ENCODE data around the gene GNG12. TPM values are rescaled to one million over a fixed set of nuclear protein-coding genes. Genes with fewer than 3 reads are reported as not detected.

Gene GNG12
- total RNA-seq, 1 experiment from 2014 or later: 224 TPM

DNA sequence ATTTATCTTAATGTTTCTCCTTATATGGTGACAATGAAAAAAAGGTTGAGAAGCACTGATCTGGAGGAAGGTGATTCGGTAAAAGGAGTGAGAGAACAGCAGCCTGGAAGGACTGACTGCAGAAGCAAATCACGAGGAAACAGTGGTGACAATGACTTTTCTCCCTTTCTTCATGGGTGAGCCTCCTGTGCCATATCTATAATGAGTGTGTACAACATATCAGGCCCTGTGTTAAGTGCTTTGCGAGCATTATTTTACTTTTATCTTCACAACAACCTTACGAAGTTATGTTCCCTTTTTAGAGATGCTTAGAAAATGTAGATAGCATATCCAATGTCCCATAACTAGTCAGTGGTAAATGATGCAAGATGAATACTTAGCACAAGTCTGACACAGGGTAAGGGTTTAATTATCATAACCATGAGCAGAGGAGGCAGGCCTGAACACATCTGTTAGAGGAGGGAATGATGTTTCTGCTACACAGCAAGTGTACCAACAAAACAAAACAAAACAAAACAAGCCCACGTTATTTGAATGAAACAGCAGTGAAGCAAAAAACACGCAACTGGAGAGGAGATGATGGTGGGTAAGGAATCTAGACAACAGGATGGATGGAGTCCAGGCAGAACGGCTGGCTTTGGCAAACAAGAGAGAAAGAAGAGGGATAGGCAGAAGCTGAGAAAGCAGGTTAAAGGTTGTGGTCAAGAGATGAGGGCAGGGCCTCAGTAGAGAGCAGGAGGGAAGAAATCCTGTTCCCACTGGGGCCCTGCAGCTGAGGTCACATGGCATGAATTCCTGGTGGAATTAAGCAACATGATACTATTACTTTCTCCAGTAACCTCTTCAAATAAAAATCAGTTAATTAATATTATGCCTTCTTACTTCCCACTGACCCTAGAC lies 29.6 kb downstream of the GNG12 start:
- peak; percentile 23 for DNase-seq
- Histone ChIP-seq H3K4me3 (no peak overlapping the region), H3K36me3 (peaks cover 44% of the 10 kb centered on the region), H3K27me3 (no peaks in the 10 kb centered on the region), H3K9me3 (peaks cover 12% of the 10 kb centered on the region)

DNA sequence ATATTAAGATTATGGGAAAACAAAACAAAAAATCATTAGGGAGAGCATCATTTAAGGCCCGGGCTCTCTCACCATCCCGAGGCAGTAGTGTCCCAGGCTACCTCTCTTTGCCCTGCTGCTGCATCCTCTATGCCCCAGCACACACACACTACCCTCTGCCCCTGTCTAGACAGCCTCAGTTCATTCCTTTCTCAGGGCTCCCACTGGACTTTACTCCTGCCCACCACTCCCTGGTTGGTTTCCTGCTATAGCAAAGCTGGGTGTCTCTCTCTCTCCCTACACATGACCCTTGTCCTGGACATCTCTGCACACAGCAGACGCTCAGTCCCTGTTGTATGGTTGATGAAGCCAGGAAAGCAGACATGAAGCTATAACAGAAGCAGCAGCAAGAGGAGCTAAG lies 30.7 kb downstream of the GNG12 start:
- DNase-seq: no peak
- no peak overlapping the region for H3K4me3 ChIP-seq
- H3K9me3 ChIP-seq: peaks cover 9% of the 10 kb centered on the region
- peaks cover 50% of the 10 kb centered on the region for H3K36me3 ChIP-seq
- H3K27me3 ChIP-seq: no peaks in the 10 kb centered on the region

DNA sequence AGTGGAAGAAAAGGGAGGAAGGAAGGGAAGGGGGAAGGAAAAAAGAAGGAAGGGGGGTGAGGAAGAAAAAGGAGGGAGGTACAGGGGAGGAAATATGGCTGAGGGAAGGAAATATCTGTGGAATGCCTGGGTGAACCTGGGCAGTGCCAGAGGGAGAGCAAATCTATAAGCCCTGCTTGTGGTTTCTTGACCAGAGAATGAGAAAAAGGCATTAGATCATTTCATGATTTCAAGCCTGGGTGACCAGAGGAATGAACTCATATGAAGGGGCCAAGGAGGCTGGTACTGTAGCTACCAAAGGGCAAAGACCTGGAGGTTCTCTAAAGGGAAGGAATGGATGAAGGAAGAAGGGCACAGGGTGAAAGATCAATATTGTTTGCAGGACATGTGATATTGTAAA lies 31.4 kb downstream of the GNG12 start:
- H3K9me3 ChIP-seq: peaks cover 10% of the 10 kb centered on the region
- H3K36me3 ChIP-seq: peaks cover 53% of the 10 kb centered on the region
- peak; percentile 62 for DNase-seq
- H3K27me3 ChIP-seq: no peaks in the 10 kb centered on the region
- no peak overlapping the region for H3K4me3 ChIP-seq

DNA sequence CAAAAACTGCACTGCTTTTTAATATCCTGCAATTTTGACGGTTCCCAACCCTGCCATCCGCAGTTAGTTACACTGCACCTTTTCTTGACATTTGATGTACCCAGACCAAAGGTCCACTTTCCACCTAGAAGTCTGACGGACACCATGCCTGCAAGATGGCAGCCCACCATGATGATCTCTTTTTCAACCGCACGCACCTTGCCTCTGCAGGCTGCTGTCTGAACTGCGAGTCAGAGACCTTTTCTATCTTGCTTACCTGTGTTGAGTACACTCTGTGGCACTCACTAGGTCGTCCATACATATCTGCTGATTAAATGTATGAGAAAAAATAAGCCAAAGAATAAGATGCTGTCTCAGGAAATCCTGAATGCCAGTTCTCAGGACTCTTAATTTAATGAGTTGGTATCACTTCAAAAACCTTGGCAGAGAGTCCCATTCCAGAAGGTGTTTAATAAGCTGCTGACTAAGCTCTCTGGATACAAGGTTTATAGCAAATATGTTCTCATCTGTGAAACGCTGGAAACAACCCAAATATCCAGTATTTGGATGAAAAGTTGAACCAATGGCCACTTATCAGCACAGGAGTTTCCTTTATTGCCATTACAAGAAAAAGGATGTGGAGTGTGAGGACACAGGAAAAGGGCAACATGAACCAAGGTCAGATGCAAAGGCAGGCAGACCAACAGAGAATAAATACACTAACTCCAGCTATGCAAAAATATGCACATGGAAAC lies 37.9 kb downstream of the GNG12 start:
- no peak for DNase-seq
- Histone ChIP-seq H3K9me3 (peaks cover 12% of the 10 kb centered on the region), H3K4me3 (no peak overlapping the region), H3K36me3 (peaks cover 37% of the 10 kb centered on the region), H3K27me3 (no peaks in the 10 kb centered on the region)

DNA sequence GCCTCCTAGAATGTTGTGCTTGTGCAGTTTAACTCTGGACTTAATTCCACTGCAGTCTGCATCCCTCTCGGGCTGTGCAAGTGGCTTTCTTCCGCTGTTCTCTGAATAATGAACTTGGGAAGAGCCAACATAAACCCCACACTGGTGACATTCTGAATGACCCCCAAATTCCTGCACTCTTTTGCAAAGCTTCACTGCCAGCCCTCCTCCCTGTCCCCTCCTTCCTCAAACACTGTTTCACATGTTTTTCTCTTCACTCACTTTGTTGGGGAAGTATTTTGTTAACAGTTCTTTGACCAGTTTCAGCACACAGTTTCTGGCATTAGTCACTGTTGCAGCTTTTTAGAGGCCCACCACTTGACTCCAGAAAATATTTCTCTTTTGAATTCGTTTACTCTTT lies 39.7 kb downstream of the GNG12 start:
- Histone ChIP-seq H3K4me3 (no peak overlapping the region), H3K27me3 (no peaks in the 10 kb centered on the region), H3K9me3 (peaks cover 12% of the 10 kb centered on the region), H3K36me3 (peaks cover 31% of the 10 kb centered on the region)
- DNase-seq: no peak

DNA sequence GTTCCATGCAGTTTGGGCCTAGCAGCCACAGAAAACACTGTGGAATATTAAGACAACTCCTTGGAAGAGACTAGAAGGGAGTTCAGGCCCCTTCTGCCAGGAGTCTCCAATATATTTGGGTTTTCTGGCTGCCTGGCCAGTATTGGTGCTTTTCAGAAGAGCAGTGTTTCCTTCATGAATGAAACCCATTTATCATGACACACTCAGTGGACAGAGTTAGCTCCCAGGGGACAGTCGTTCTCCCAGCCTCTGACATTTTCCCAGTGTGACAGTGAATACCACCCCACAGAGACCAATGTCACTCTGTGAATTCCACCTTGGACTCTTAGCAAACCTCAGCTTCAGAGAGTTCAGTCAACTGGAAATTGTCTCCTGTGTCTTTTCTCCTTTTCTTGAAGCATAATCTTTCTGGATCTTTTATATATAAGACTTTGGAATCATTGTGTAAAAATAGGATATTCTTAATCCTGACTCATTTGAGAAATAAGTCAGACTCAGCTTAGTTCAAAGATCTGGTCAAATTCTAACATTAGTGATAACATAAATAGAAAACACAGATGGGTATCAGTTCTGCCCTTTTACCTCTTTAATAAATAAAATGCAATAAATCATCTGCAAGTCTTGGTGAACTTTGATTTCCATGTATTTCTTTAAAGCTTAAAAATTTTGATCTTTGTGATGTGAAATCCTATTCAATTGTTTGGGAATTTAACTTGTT lies 40.4 kb downstream of the GNG12 start:
- H3K36me3 ChIP-seq: peaks cover 24% of the 10 kb centered on the region
- H3K4me3 ChIP-seq: no peak overlapping the region
- H3K27me3 ChIP-seq: no peaks in the 10 kb centered on the region
- H3K9me3 ChIP-seq: peaks cover 12% of the 10 kb centered on the region
- no peak for DNase-seq

DNA sequence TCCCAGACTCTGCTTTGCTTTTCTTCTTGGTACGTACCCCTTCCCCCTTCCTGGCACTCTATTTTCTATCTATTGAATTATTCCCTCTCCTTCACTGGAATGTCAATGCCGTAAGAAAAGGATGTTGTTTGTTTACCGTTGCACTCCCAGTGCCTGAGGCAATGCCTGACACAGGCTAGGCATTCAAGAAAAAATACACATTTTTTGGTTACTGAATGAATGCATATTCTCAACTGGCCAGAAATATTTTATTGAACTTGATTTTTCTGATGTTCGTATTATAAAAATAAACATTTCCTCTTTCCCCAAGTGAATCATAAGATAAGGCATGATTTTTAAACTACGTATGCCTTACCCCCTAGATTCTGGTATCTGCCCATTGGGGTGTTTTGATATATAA lies 41.2 kb downstream of the GNG12 start:
- DNase-seq: peak; percentile 55

DNA sequence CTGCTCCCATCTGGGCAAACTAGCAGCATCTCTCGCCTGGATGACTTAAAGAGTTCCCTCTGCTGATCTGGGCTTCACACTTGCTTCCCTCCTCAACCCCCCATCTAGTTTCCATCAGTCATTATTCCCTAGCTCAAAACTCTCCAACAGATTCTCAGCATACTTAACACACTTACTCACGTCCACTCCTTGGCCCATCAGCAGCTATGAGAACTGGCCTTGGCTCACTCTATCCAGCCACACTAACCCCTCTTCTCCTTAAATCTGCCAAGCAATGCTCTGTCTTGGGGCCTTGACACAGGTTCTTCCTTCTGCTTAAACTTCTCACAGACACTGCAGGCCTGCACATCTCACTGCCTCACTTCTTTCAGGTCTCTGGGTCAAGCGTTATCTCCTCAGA lies 41.6 kb downstream of the GNG12 start:
- peak; percentile 87 for DNase-seq
- Histone ChIP-seq H3K27me3 (no peaks in the 10 kb centered on the region), H3K9me3 (peaks cover 4% of the 10 kb centered on the region; the same call in 1 of the 2 replicates), H3K36me3 (peaks cover 12% of the 10 kb centered on the region), H3K4me3 (no peak overlapping the region)

More for the DNA sequence above, 41.2 kb downstream of the GNG12 start:
- no peak overlapping the region for H3K4me3 ChIP-seq
- H3K36me3 ChIP-seq: peaks cover 16% of the 10 kb centered on the region
- peaks cover 9% of the 10 kb centered on the region for H3K9me3 ChIP-seq
- no peaks in the 10 kb centered on the region for H3K27me3 ChIP-seq

DNA sequence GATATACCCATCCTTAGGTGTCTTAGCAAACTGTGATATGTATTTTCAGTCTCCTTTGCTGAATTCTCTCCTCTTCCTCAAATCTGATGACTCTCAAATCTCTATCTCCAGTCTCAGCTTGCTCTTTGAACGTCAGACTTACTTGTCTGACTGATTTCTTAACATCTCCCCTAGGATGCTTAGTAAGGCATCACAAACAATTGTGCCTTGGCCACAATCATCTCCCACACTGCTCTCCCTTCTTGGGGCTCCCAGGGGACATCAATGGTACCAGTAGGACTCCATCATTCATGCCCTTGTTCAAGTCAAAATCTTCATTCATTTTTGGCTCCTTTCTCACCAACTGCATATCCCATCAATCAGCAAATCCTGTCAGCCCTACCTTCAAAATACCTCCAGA lies 42.0 kb downstream of the GNG12 start:
- Histone ChIP-seq H3K27me3 (no peaks in the 10 kb centered on the region), H3K4me3 (no peak overlapping the region), H3K36me3 (peaks cover 8% of the 10 kb centered on the region), H3K9me3 (peaks cover under 1% of the 10 kb centered on the region; the same call in 1 of the 2 replicates)
- no peak for DNase-seq

DNA sequence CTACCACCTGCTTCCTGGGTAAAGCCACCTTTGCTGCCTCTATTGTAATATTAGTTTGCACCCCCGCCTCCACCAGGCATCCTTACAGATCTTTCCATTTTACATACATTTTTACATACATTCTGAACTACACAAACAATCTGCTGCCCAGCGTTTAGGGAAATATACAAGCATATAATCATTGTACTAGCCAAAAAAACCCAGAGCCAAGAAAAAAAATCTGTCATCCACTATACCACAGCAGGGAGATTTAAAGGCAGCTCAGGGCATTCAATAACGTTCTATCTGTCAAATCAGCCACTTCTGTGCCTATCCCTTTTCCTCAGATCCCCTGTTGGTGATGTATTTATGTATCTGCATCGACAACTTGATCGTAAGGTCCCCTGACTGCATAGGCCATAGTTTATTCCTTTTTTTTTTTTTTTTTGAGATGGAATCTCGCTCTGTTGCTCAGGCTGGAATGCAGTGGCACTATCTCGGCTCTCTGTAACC lies 43.0 kb downstream of the GNG12 start:
- Histone ChIP-seq H3K36me3 (peaks cover 2% of the 10 kb centered on the region; the same call in 1 of the 2 replicates), H3K4me3 (no peak overlapping the region), H3K9me3 (no peaks in the 10 kb centered on the region), H3K27me3 (no peaks in the 10 kb centered on the region)
- no peak for DNase-seq

DNA sequence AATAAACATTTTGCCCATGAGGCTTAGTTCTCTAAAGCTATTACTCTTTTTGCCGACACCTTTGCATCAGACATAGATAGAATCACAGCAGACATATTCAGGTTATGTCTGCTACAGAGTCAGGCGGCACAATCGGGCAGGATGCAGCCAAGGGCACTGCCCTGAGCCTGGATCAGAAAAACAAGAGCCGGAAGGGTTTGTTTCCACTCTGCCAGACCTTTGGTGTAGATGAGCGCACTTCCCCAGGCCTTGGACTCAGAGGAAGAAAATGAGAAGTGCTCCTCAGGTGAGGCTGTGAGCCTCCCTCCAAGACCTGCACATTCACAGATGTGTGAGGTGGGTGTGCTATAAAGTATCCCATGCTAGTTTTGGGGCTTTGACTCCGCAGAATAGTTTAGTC lies 43.7 kb downstream of the GNG12 start:
- Histone ChIP-seq H3K36me3 (0 out of 2 replicates have a peak, but pooled peaks cover 2% of the 10 kb centered on the region), H3K4me3 (no peak overlapping the region), H3K9me3 (no peaks in the 10 kb centered on the region), H3K27me3 (no peaks in the 10 kb centered on the region)
- DNase-seq: no peak

DNA sequence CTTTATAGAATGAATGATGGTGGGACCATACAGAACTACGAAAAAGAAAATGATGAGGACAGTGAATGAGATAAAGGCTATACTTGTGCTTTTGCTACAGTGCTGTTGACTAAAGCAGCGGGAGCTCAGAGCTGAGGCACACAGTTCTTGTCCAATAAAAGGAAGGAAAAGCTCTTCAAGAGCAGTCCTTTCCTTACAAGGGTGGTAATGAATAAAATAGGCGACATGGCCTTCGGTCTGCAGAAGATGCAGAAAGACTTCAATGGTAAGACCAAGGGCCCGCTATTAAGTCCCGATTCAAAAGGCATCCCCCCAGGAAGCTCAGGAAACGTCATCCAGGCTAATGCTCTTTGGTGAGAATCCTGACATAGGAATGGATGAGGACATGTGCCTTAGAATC lies 44.4 kb downstream of the GNG12 start:
- no peaks in the 10 kb centered on the region for H3K9me3 ChIP-seq
- no peak for DNase-seq
- 0 out of 2 replicates have a peak, but pooled peaks cover 2% of the 10 kb centered on the region for H3K36me3 ChIP-seq

DNA sequence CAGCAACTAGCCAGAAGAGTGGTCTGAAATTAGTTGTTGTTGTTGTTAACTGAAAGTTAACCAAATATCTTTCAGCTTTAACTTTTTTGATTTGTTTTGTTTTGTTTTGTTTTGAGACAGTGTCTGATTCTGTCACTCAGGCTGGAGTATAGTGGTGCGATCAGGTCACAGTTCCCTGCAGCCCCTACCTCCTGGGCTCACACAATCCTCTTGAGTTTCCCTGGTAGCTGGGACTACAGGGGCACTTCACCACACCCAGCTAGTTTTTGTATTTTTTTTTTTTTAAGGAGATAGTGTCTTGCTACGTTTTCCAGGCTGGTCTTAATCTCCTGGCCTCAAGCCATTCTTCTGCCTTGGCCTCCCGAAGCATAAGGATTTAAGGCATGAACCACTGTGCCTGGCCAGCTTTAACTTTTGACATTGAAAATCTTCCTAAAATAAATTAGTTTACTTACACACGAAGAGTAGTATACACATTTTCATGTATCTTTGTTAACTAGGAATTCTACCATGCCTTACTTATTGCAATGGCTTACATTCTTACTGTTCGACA lies 45.0 kb downstream of the GNG12 start:
- Histone ChIP-seq H3K36me3 (0 out of 2 replicates have a peak, but pooled peaks cover 2% of the 10 kb centered on the region), H3K27me3 (no peaks in the 10 kb centered on the region), H3K4me3 (no peak overlapping the region), H3K9me3 (no peaks in the 10 kb centered on the region)
- DNase-seq: no peak

More for the DNA sequence above, 44.4 kb downstream of the GNG12 start:
- H3K4me3 ChIP-seq: no peak overlapping the region
- H3K27me3 ChIP-seq: no peaks in the 10 kb centered on the region

DNA sequence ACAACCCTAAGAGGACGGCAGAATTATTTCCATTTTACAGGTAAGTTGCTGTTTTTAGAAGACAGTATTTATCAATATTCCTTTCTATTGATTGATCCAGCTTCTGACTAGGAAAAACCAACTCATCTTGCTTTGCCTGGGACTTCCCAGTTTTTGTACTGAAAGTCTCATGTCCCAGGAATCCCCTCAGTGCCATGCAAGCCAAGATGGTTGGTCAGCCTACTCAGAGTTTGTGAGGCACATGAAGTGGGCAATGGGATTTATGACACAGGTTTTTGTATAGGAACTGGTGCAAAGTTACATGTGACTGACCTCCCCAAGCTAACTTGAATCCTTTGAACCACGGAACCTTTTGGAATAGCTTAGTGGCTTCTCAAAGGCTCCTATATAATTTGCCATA lies 45.5 kb downstream of the GNG12 start:
- 0 out of 2 replicates have a peak, but pooled peaks cover 2% of the 10 kb centered on the region for H3K36me3 ChIP-seq
- no peak for DNase-seq
- H3K9me3 ChIP-seq: no peaks in the 10 kb centered on the region
- no peak overlapping the region for H3K4me3 ChIP-seq
- no peaks in the 10 kb centered on the region for H3K27me3 ChIP-seq

DNA sequence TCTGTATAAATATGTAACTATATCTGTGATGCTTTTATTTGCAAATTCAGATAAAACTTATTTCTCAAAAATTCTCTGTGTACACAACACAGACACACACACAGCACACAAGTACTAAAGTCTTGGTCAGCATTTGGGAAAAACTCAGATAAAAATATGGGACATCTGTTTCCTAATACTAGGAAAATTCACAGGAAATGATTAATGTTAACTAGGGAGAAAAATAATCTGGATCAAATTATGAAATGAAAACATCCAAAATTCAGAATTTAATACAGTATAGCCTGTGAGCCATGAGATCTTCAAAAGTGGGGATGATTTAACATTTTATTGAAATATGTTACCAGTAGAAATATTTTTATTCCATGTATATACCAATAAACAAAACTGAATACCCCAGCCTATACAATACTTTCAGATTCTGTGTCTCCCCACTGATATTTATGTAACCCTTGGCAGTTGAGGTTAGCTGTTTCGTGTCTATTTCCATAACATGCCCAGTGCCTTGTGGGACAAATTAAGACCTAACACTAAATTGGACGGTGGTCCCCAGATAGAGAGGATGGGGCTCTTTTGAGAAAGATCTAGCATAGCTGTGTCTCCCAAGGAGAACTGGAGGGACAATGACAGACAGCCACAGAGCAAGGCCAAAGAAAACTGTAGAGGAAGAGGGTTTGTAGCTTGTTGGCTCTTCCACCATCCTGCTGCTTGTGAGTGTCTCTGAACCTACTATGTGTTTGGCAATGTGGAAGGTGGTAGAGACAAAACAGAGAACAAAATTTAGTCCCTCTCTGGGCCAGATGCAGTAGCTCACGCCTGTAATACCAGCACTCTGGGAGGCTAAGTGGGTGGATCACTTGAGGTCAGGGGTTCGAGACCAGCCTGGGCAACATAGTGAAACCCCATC lies 47.2 kb downstream of the GNG12 start:
- Histone ChIP-seq H3K27me3 (no peaks in the 10 kb centered on the region), H3K9me3 (no peaks in the 10 kb centered on the region), H3K4me3 (no peak overlapping the region), H3K36me3 (0 out of 2 replicates have a peak, but pooled peaks cover 2% of the 10 kb centered on the region)
- DNase-seq: no peak
